Smooth muscle cell (in vitro differentiated cells): ENCODE results near the gene IFT27. TPM values are rescaled to one million over a fixed set of nuclear protein-coding genes. Genes with fewer than 3 reads are reported as not detected.

Source experiments
- DNase-seq: peaks from one replicate; lab custom pipeline; 2025; ENCODE audit not compliant: unreplicated experiment; lab: John Stamatoyannopoulos, UW
- H2AFZ ChIP-seq: fragments of 200-600 bp; sonication (generic); 2 replicates; pipeline ENCODE4 v1.6.0; 2016; ENCODE audit warnings: antibody characterized with exemption, low read depth, mild to moderate bottlenecking
- H3F3A ChIP-seq: fragments of 200-600 bp; sonication (generic); 2 replicates; pipeline ENCODE4 v1.6.0; 2017; ENCODE audit warnings: antibody characterized with exemption, low read depth
- H3K27ac ChIP-seq: fragments of 200-600 bp; sonication (generic); 2 replicates; pipeline ENCODE4 v1.5.1; 2016; ENCODE audit warnings: low read depth, mild to moderate bottlenecking
- H3K27me3 ChIP-seq: fragments of 200-600 bp; sonication (generic); 2 replicates; pipeline ENCODE4 v1.6.1; 2016; ENCODE audit warnings: low read depth, mild to moderate bottlenecking
- H3K36me3 ChIP-seq: fragments of 200-600 bp; sonication (generic); 2 replicates; pipeline ENCODE4 v1.5.1; 2016; ENCODE audit warnings: low read depth
- H3K4me1 ChIP-seq: fragments of 200-600 bp; sonication (generic); 2 replicates; pipeline ENCODE4 v1.5.1; 2016; ENCODE audit warnings: low read depth
- H3K4me2 ChIP-seq: fragments of 200-600 bp; sonication (generic); 2 replicates; pipeline ENCODE4 v1.6.0; 2016; ENCODE audit warnings: mild to moderate bottlenecking
- H3K4me3 ChIP-seq: fragments of 200-600 bp; sonication (generic); 2 replicates; pipeline ENCODE4 v1.5.1; 2016; ENCODE audit warnings: mild to moderate bottlenecking
- H3K79me2 ChIP-seq: fragments of 200-600 bp; sonication (generic); 2 replicates; pipeline ENCODE4 v1.6.0; 2016; ENCODE audit warnings: low read depth, mild to moderate bottlenecking
- H3K9ac ChIP-seq: fragments of 200-600 bp; sonication (generic); 2 replicates; pipeline ENCODE4 v1.6.0; 2016; ENCODE audit warnings: low read depth
- H3K9me3 ChIP-seq: fragments of 200-600 bp; sonication (generic); replicated peaks from 2 replicates; pipeline ENCODE4 v1.5.1; 2016; ENCODE audit warnings: low read depth
- H4K20me1 ChIP-seq: fragments of 200-600 bp; sonication (generic); 2 replicates; pipeline ENCODE4 v1.6.0; 2016; ENCODE audit warnings: low read depth
- WGBS: methylation state at CpG from one replicate; pipeline ENCODE4 v1.1.7; 2016; ENCODE audit warnings: low lambda C conversion rate; 5-methylcytosine and 5-hydroxymethylcytosine counted together
- polyA plus RNA-seq: library from polyadenylated mRNA; unstranded; fragments of >200 nt; fragmentation: Nextera tagmentation; extraction: Ambion mirVana; gene quantifications from 2 replicates; pipeline ENCODE4 v1.2.1, GENCODE V29; 2016
- total RNA-seq: library from RNA; depleted of rRNA; stranded (reverse); fragments of >200 nt; gene quantifications from 2 replicates; pipeline ENCODE4 v1.2.3, GENCODE V29; 2014
- TF ChIP-seq, protein P1 (sequence below): fragments of 200-600 bp; sonication (generic); IDR thresholded peaks from 2 replicates; pipeline ENCODE4 v1.5.1; 2017; ENCODE audit warnings: borderline replicate concordance, mild to moderate bottlenecking, antibody characterized with exemption; ENCODE audit not compliant: insufficient read depth, poor library complexity, severe bottlenecking

The IFT27 gene
- total and polyA plus RNA-seq, 2 experiments from 2014 or later, result 16.0 to 43.2 TPM

GRCh38 chr22:36796552-36797175 lies 20.7 kb upstream of the IFT27 start:
- H3K4me2 ChIP-seq, result no peak overlapping the region
- no peaks in the 10 kb centered on the region for H4K20me1 ChIP-seq
- H3K9me3 ChIP-seq, result no peaks in the 10 kb centered on the region
- H3K36me3 ChIP-seq, result no peaks in the 10 kb centered on the region
- no peak overlapping the region for H3K4me3 ChIP-seq
- DNase-seq, result no peak
- 88% methylated on average over 6 of the region's 7 CpGs for WGBS
- no peaks in the 10 kb centered on the region for H3F3A ChIP-seq
- peaks cover 4% of the 10 kb centered on the region for H3K27me3 ChIP-seq
- no peaks in the 10 kb centered on the region for H3K79me2 ChIP-seq
- peaks cover 6% of the 10 kb centered on the region for H3K4me1 ChIP-seq
- H2AFZ ChIP-seq, result no peak overlapping the region
- no peak overlapping the region for H3K27ac ChIP-seq
- TF ChIP-seq, protein P1, sequence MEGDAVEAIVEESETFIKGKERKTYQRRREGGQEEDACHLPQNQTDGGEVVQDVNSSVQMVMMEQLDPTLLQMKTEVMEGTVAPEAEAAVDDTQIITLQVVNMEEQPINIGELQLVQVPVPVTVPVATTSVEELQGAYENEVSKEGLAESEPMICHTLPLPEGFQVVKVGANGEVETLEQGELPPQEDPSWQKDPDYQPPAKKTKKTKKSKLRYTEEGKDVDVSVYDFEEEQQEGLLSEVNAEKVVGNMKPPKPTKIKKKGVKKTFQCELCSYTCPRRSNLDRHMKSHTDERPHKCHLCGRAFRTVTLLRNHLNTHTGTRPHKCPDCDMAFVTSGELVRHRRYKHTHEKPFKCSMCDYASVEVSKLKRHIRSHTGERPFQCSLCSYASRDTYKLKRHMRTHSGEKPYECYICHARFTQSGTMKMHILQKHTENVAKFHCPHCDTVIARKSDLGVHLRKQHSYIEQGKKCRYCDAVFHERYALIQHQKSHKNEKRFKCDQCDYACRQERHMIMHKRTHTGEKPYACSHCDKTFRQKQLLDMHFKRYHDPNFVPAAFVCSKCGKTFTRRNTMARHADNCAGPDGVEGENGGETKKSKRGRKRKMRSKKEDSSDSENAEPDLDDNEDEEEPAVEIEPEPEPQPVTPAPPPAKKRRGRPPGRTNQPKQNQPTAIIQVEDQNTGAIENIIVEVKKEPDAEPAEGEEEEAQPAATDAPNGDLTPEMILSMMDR, result no peak
- H3K9ac ChIP-seq, result no peak overlapping the region

DNA sequence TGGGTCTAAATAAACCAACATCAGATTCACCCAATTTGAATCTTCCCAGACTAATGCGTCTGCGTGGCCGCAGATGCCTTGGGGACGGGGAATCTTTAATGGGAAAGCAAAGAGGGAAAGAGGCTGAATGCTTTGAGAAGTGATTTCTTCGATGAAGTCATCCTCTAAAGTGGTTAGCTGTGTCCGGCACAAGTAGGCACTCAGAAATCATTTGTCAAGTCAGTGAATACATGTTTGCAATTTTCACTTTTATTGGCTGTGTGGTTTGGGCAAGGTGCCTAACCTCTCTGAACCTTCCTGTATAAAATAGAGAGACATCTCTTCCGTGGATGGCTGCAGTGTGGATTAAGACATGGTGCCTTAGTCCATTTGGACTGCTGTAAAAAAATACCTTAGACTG lies 19.7 kb upstream of the IFT27 start:
- Histone ChIP-seq H2AFZ (no peak overlapping the region), H3K9me3 (no peaks in the 10 kb centered on the region), H3K4me1 (peaks cover 6% of the 10 kb centered on the region), H3K9ac (no peak overlapping the region), H3K4me3 (no peak overlapping the region), H3K36me3 (no peaks in the 10 kb centered on the region), H4K20me1 (no peaks in the 10 kb centered on the region), H3F3A (no peaks in the 10 kb centered on the region), H3K27ac (no peak overlapping the region), H3K4me2 (no peak overlapping the region), H3K79me2 (no peaks in the 10 kb centered on the region), H3K27me3 (peaks cover 12% of the 10 kb centered on the region)
- TF ChIP-seq, protein P1, result no peak
- 89% methylated on average over 7 of the region's 7 CpGs for WGBS
- DNase-seq, result no peak

GRCh38 chr22:36790648-36791047 lies 14.7 kb upstream of the IFT27 start:
- 76% methylated on average over 7 of the region's 7 CpGs for WGBS
- Histone ChIP-seq H3K27me3 (peaks cover 13% of the 10 kb centered on the region), H3K27ac (no peak overlapping the region), H3K36me3 (no peaks in the 10 kb centered on the region), H3K4me2 (no peak overlapping the region), H3K4me1 (no peaks in the 10 kb centered on the region), H3K79me2 (no peaks in the 10 kb centered on the region), H3F3A (no peaks in the 10 kb centered on the region), H4K20me1 (no peaks in the 10 kb centered on the region), H3K9ac (no peak overlapping the region), H3K9me3 (no peaks in the 10 kb centered on the region), H2AFZ (no peak overlapping the region), H3K4me3 (no peak overlapping the region)
- no peak for DNase-seq
- TF ChIP-seq, protein P1, result no peak

DNA sequence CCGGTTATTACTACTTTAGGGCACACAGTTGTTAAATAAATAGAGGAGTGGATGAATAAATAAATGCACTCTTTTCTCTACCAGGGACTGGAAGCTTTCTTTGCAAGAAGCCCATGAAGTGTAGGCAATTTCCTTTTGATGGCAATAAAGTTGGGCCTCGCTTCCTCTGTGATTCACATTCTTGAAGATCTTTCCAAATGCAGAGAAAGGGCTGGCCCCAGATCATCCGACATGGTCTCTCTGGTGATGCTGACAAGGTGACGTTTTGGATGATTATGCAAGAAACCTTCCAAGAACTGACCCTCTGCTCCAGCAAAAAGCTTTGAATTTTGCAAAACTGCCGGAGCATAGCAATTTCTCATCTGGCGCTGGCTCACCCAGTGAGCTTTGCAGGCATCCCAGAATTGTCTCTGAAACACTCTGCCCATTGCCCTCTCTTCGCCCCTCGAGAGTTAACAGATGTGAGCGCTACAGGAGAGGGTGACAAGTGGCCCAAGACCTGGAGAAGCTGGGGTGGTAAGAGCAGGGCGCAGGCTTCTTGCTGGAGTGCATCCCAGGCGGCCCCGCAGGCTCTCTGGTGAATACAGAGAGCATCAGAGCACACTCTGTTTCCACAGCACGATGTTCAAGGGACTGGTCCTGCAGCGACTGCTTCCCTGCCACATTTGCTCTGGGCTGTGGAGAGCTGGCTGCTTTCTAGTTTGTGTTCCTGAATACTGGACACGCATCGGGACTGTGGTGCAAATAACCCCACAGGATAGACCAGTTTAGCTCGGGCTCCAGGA lies 11.5 kb upstream of the IFT27 start:
- peaks cover 13% of the 10 kb centered on the region for H3K27me3 ChIP-seq
- H3K4me2 ChIP-seq, result no peak overlapping the region

More for the DNA sequence above, 11.5 kb upstream of the IFT27 start:
- H3F3A ChIP-seq, result no peaks in the 10 kb centered on the region
- H3K9me3 ChIP-seq, result no peaks in the 10 kb centered on the region
- 84% methylated on average over 17 of the region's 17 CpGs for WGBS
- no peak overlapping the region for H3K9ac ChIP-seq
- TF ChIP-seq, protein P1, result no peak
- DNase-seq, result no peak
- no peaks in the 10 kb centered on the region for H3K36me3 ChIP-seq
- H4K20me1 ChIP-seq, result no peaks in the 10 kb centered on the region
- H3K4me1 ChIP-seq, result no peaks in the 10 kb centered on the region
- H2AFZ ChIP-seq, result no peak overlapping the region
- H3K27ac ChIP-seq, result no peak overlapping the region
- no peak overlapping the region for H3K4me3 ChIP-seq
- H3K79me2 ChIP-seq, result no peaks in the 10 kb centered on the region
